ENCODE results near the gene RNU6-9.

RNU6-9 gene

GRCh38 chr19:919199-920050, 26.1 kb downstream of the RNU6-9 start:
- peak in 1 of 2 donors; percentile 37 for DNase-seq

GRCh38 chr19:920051-920864, 27.0 kb downstream of the RNU6-9 start:
- peak; percentile 54 to 62 for DNase-seq

- peak in 1 of 2 donors; percentile 51 for DNase-seq
Measured at GRCh38 chr19:924553-925086, 31.3 kb downstream of the RNU6-9 start.

GRCh38 chr19:925087-925525, 31.8 kb downstream of the RNU6-9 start:
- no peak for DNase-seq

- DNase-seq, result peak; percentile 59 to 78
Measured at GRCh38 chr19:925526-926322, 32.4 kb downstream of the RNU6-9 start, which contains the start of gene ARID3A. Gene ARID3A (plus strand): TSS chr19:926035. CDS start chr19:929529, 3,494 bp downstream.

GRCh38 chr19:926323-926588, 33.0 kb downstream of the RNU6-9 start:
- no peak for DNase-seq

GRCh38 chr19:926589-927350, 33.5 kb downstream of the RNU6-9 start:
- DNase-seq, result peak; percentile 49

- DNase-seq, result no peak
Measured at GRCh38 chr19:927351-927779, 34.1 kb downstream of the RNU6-9 start.

- no peak for DNase-seq
Measured at GRCh38 chr19:927780-928401, 34.6 kb downstream of the RNU6-9 start.

- no peak for DNase-seq
Measured at GRCh38 chr19:928471-929202, 35.4 kb downstream of the RNU6-9 start.

GRCh38 chr19:929203-929890, 36.1 kb downstream of the RNU6-9 start:
- DNase-seq, result no peak

GRCh38 chr19:929891-930258, 36.6 kb downstream of the RNU6-9 start:
- no peak for DNase-seq

- DNase-seq, result no peak
Measured at GRCh38 chr19:931860-932647, 38.8 kb downstream of the RNU6-9 start.

- no peak for DNase-seq
Measured at GRCh38 chr19:932648-933552, 39.6 kb downstream of the RNU6-9 start.

GRCh38 chr19:933553-933882, 40.2 kb downstream of the RNU6-9 start:
- no peak for DNase-seq

GRCh38 chr19:934197-934840, 41.0 kb downstream of the RNU6-9 start:
- no peak for DNase-seq

GRCh38 chr19:934865-935479, 41.7 kb downstream of the RNU6-9 start:
- DNase-seq, result no peak

GRCh38 chr19:936175-936546, 42.9 kb downstream of the RNU6-9 start:
- no peak for DNase-seq

All from stimulated activated CD4-positive, alpha-beta T cell treated with anti-CD3 and anti-CD28 coated beads, Interleukin-2, amount 100 ng/mL, for 48 hours (primary cell).